ENCODE measurements around the gene RRP1.

GRCh38 chr21:43767984-43768867 is 21.2 kb upstream of the RRP1 start:
- TF ChIP-seq CTCF (IDR thresholded peaks at IDR 0.05) (no peak), POLR2A (IDR thresholded peaks at IDR 0.05) (no peak), POLR2AphosphoS5 (IDR thresholded peaks at IDR 0.05) (no peak)
